OCI-LY7 (cell line): ENCODE measurements around the gene MUCL1.
"Not testable (repeated sequence)": the region's sequence is repeated elsewhere in the genome, so short reads cannot be mapped to it uniquely, and the experiment has no call there.

ENCODE experiments used
- CTCF ChIP-seq: fragments of 200-600 bp; sonication (generic); conservative IDR thresholded peaks from 2 replicates; pipeline ENCODE4 v1.5.1; 2014; ENCODE audit warnings: mild to moderate bottlenecking, antibody characterized with exemption, low read length, moderate library complexity, mixed read lengths
- EZH2phosphoT487 ChIP-seq: fragments of 200-600 bp; sonication (generic); IDR thresholded peaks from 2 replicates; pipeline ENCODE4 v1.6.1; 2018; ENCODE audit warnings: low read depth, borderline replicate concordance, mild to moderate bottlenecking, mixed run types, antibody characterized with exemption, low read length, moderate library complexity, mixed read lengths

GRCh38 chr12:54888428-54888827, 34.1 kb downstream of the MUCL1 start:
- not testable (repeated sequence) for TF ChIP-seq CTCF, EZH2phosphoT487
